NCI-H524 treated with DMSO at 0.1 percent for 48 hours (cell line): Measurements from ENCODE around the gene MT1A.
"Not testable (repeated sequence)": the region's sequence is repeated elsewhere in the genome, so short reads cannot be mapped to it uniquely, and the experiment has no call there.

Experiments used
- DNase-seq: peaks from one replicate; lab custom pipeline; 2025; lab: John Stamatoyannopoulos, UW

MT1A gene

GRCh38 chr16:56610609-56611111 lies 27.8 kb upstream of the MT1A start:
- no peak for DNase-seq

- no peak for DNase-seq
Observed at GRCh38 chr16:56611281-56611833, 27.1 kb upstream of the MT1A start.

- DNase-seq, result no peak
Observed at GRCh38 chr16:56613706-56614105, 24.8 kb upstream of the MT1A start.

GRCh38 chr16:56614549-56614991 lies 23.9 kb upstream of the MT1A start:
- DNase-seq, result no peak

GRCh38 chr16:56615353-56615752 lies 23.1 kb upstream of the MT1A start:
- DNase-seq, result no peak

- no peak for DNase-seq
Observed at GRCh38 chr16:56616608-56617211, 21.8 kb upstream of the MT1A start.

- no peak for DNase-seq
Observed at GRCh38 chr16:56617212-56618085, 21.0 kb upstream of the MT1A start.

- no peak for DNase-seq
Observed at GRCh38 chr16:56618138-56618537, 20.3 kb upstream of the MT1A start.

GRCh38 chr16:56620339-56620897 lies 18.0 kb upstream of the MT1A start:
- DNase-seq, result no peak

GRCh38 chr16:56621665-56622445 lies 16.6 kb upstream of the MT1A start:
- DNase-seq, result not testable (repeated sequence)

GRCh38 chr16:56623184-56623583 lies 15.3 kb upstream of the MT1A start:
- not testable (repeated sequence) for DNase-seq

GRCh38 chr16:56623637-56624036 lies 14.8 kb upstream of the MT1A start:
- DNase-seq, result no peak

- DNase-seq, result no peak
Observed at GRCh38 chr16:56625140-56625942, 13.1 kb upstream of the MT1A start, which contains the start of gene MT1E. TSS of gene MT1E (plus strand) at chr16:56625781. CDS start at chr16:56625852, 71 bp downstream.

GRCh38 chr16:56625943-56626654 lies 12.4 kb upstream of the MT1A start:
- DNase-seq, result no peak

- DNase-seq, result no peak
Observed at GRCh38 chr16:56626685-56627084, 11.8 kb upstream of the MT1A start.

- no peak for DNase-seq
Observed at GRCh38 chr16:56628486-56629350, 9.7 kb upstream of the MT1A start.

- no peak for DNase-seq
Observed at GRCh38 chr16:56629531-56629930, 8.9 kb upstream of the MT1A start.

GRCh38 chr16:56630134-56630533 lies 8.3 kb upstream of the MT1A start:
- DNase-seq, result no peak

- DNase-seq, result no peak
Observed at GRCh38 chr16:56631197-56631596, 7.3 kb upstream of the MT1A start.
